K562 (cell line): ENCODE data around the gene PTPRG. TPM values are rescaled to one million over a fixed set of nuclear protein-coding genes. Genes with fewer than 3 reads are reported as not detected.

Source experiments
- ATAC-seq: fragments of 200-7000 bp; cut with Tn5 transposase; 3 replicates; pipeline ENCODE4 v1.9.1; 2020; ENCODE audit warnings: moderate library complexity
- BruUV-seq: library from RNA; stranded (reverse); fragments of 400-500 nt; replicated peaks from 2 replicates; lab custom pipeline; 2021; lab: Mats Ljungman, UMichigan
- CTCF ChIA-PET: fragments of 300-600 bp; formaldehyde crosslinking; extraction: SDS; loops from one replicate; lab custom pipeline; 2021; ENCODE audit warnings: low intra/inter-chr PET ratio; lab: Yijun Ruan, JAX
- POLR2A ChIA-PET: fragments of 300-600, 350-650 bp; sonication (Branson Sonifier 250); formaldehyde crosslinking; extraction: SDS; loops from one replicate; lab custom pipeline; 2021; ENCODE audit warnings: antibody characterized with exemption, inconsistent platforms; lab: Yijun Ruan, JAX
- DNase-seq, 4 experiments: peaks; one replicate each; pipeline versions ENCODE4 v3.0.0 to v3.0.0-alpha.2; 2011 to 2018; ENCODE audit warnings: low spot score in 3 of 4, mixed read lengths in 3 of 4; ENCODE audit errors: extremely low read depth in 1 of 4
- FAIRE-seq: peaks from 2 replicates; lab custom pipeline; 2011; peaks lifted over from hg19 to GRCh38; lab: Jason Lieb, UNC
- H2AFZ ChIP-seq: 2 replicates; pipeline ENCODE4 v1.6.0; 2011; ENCODE audit warnings: low read depth, low read length, control low read depth, inconsistent platforms
- H3K27ac ChIP-seq: fragments of 200-600 bp; 3 replicates; pipeline ENCODE4 v1.8.0; 2011; ENCODE audit warnings: low read depth, mild to moderate bottlenecking, control low read depth, inconsistent platforms, low read length, moderate library complexity, mixed read lengths; ENCODE audit errors: extremely low read depth
- H3K27me3 ChIP-seq, 2 experiments: fragments of 300-600 bp in 1 of 2; 2 replicates in 1 of 2; 3 replicates in 1 of 2; pipeline versions ENCODE4 v1.6.0 to v1.8.0; 2011; ENCODE audit warnings: inconsistent platforms in 2 of 2, low read length in 2 of 2, mild to moderate bottlenecking in 1 of 2, mixed read lengths in 1 of 2, moderate library complexity in 1 of 2; ENCODE audit not compliant: control insufficient read depth in 2 of 2, insufficient read depth in 2 of 2
- H3K36me3 ChIP-seq: fragments of 300-600 bp; 3 replicates; pipeline ENCODE4 v1.8.0; 2011; ENCODE audit warnings: mild to moderate bottlenecking, low read length, inconsistent platforms; ENCODE audit not compliant: control insufficient read depth, insufficient read depth
- H3K4me1 ChIP-seq, 2 experiments: fragments of 200-600 bp in 1 of 2; replicated peaks in 1 of 2; 2 replicates in 1 of 2; 3 replicates in 1 of 2; pipeline versions ENCODE4 v1.5.1 to v1.8.0; 2011; ENCODE audit warnings: inconsistent platforms in 2 of 2, low read length in 2 of 2, mild to moderate bottlenecking in 1 of 2, mixed read lengths in 1 of 2, moderate library complexity in 1 of 2; ENCODE audit not compliant: control insufficient read depth in 2 of 2, insufficient read depth in 2 of 2
- H3K4me2 ChIP-seq: 2 replicates; pipeline ENCODE4 v1.6.1; 2011; ENCODE audit warnings: low read length, control low read depth, inconsistent platforms, mixed read lengths; ENCODE audit not compliant: insufficient read depth
- H3K4me3 ChIP-seq: fragments of 200-600 bp; sonication (generic), shearing (Covaris generic); 2 replicates; pipeline ENCODE4 v1.5.1; 2016; ENCODE audit warnings: control low read depth, inconsistent platforms
- H3K79me2 ChIP-seq: fragments of 200-600 bp; 3 replicates; pipeline ENCODE4 v1.8.0; 2011; ENCODE audit warnings: low read length, inconsistent platforms; ENCODE audit not compliant: control insufficient read depth, insufficient read depth
- H3K9ac ChIP-seq, 2 experiments: 2 replicates each; pipeline versions ENCODE4 v1.6.0 to v1.6.1; 2011; ENCODE audit warnings: low read depth in 2 of 2, low read length in 2 of 2, control low read depth in 1 of 2, inconsistent platforms in 1 of 2, mild to moderate bottlenecking in 1 of 2, mixed read lengths in 1 of 2; ENCODE audit not compliant: insufficient read depth in 1 of 2
- H3K9me1 ChIP-seq: one replicate; pipeline ENCODE4 v1.6.0; 2011; ENCODE audit warnings: inconsistent platforms, mild to moderate bottlenecking, low read length, moderate library complexity; ENCODE audit not compliant: control insufficient read depth, insufficient read depth
- H3K9me3 ChIP-seq: replicated peaks from 2 replicates; pipeline ENCODE4 v1.5.1; 2011; ENCODE audit warnings: low read depth, low read length, inconsistent platforms; ENCODE audit not compliant: control insufficient read depth, insufficient read depth
- H4K20me1 ChIP-seq: replicated peaks from 2 replicates; pipeline ENCODE4 v1.6.1; 2011; ENCODE audit warnings: low read length, inconsistent platforms, mixed read lengths; ENCODE audit not compliant: control insufficient read depth, insufficient read depth
- ARHGAP35 ChIP-seq: fragments of 450-650 bp; IDR thresholded peaks from 2 replicates; pipeline ENCODE4 v1.6.1; 2018; ENCODE audit not compliant: partially characterized antibody
- FOXM1 ChIP-seq, 2 experiments: fragments of 450-650 bp in 1 of 2; sonication (generic) in 1 of 2; formaldehyde crosslinking in 1 of 2; IDR thresholded peaks; 2 replicates each; pipeline versions ENCODE4 v1.6.1 to v1.9.0; 2017 to 2022; ENCODE audit warnings: low read depth in 2 of 2, mild to moderate bottlenecking in 2 of 2, missing genetic modification reagents in 1 of 2, moderate library complexity in 1 of 2
- GATA2 ChIP-seq: sonication (generic); formaldehyde crosslinking; IDR thresholded peaks from 2 replicates; pipeline ENCODE4 v1.4.0; 2020; ENCODE audit warnings: mild to moderate bottlenecking, missing genetic modification reagents
- JUND ChIP-seq, 2 experiments: IDR thresholded peaks; 2 replicates in 1 of 2; 3 replicates in 1 of 2; pipeline ENCODE4 v1.6.1; 2011; ENCODE audit warnings: borderline replicate concordance in 2 of 2, low read depth in 2 of 2, low read length in 2 of 2, improper control_type of control experiment in 1 of 2, missing biosample characterization in 1 of 2, missing genetic modification characterization in 1 of 2, missing genetic modification reagents in 1 of 2
- KLF10 ChIP-seq: fragments of 250-450 bp; sonication (Bioruptor Pico); IDR thresholded peaks from 2 replicates; pipeline ENCODE4 v1.6.1; 2021; ENCODE audit warnings: matching md5 sums
- OTX1 ChIP-seq: fragments of 450-650 bp; formaldehyde crosslinking; IDR thresholded peaks from 2 replicates; pipeline ENCODE4 v1.4.0; 2022; ENCODE audit warnings: mild to moderate bottlenecking
- RFX7 ChIP-seq: fragments of 250-450 bp; sonication (Bioruptor Pico); IDR thresholded peaks from 2 replicates; pipeline ENCODE4 v1.5.1; 2021; ENCODE audit warnings: mild to moderate bottlenecking
- SAFB ChIP-seq: fragments of 200-400 bp; formaldehyde crosslinking; IDR thresholded peaks from 2 replicates; pipeline ENCODE4 v1.6.1; 2017; ENCODE audit warnings: low read depth, low read length, borderline replicate concordance
- SRSF9 ChIP-seq: fragments of 200-400 bp; formaldehyde crosslinking; IDR thresholded peaks from 2 replicates; pipeline ENCODE4 v1.6.1; 2017; ENCODE audit warnings: low read depth, low read length, borderline replicate concordance
- THRAP3 ChIP-seq: fragments of 450-650 bp; IDR thresholded peaks from 2 replicates; pipeline ENCODE4 v1.6.1; 2016; ENCODE audit warnings: mild to moderate bottlenecking, inconsistent platforms, borderline replicate concordance
- ZNF174 ChIP-seq: fragments of 250-450 bp; sonication (Bioruptor Pico); IDR thresholded peaks from 2 replicates; pipeline ENCODE4 v1.4.0; 2020; ENCODE audit warnings: mild to moderate bottlenecking
- ZNF644 ChIP-seq: fragments of 200-800 bp; sonication (Bioruptor generic); IDR thresholded peaks from 2 replicates; pipeline ENCODE4 v1.6.1; 2016; ENCODE audit warnings: low read depth, missing genetic modification characterization, missing compliant biosample characterization
- WGBS: fragments of 100-300 bp; shearing (Covaris generic); methylation state at CpG from one replicate; pipeline ENCODE4 v1.1.6; 2016; ENCODE audit warnings: low coverage, mixed read lengths; ENCODE audit not compliant: insufficient coverage; ENCODE audit errors: missing lambda C conversion rate; 5-methylcytosine and 5-hydroxymethylcytosine counted together
- in situ Hi-C: fragments of 300-500 bp; cut with MboI; formaldehyde crosslinking; loops from 4 replicates; pipeline ENCODE4 v1.15.0; 2018; ENCODE audit warnings: inconsistent platforms, mixed read lengths
- intact Hi-C: fragments of 100-400 bp; cut with micrococcal nuclease; formaldehyde crosslinking; loops from 2 replicates; pipeline ENCODE4 v1.14.2; 2022
- polyA plus RNA-seq, 8 experiments: library from polyadenylated mRNA; depleted of rRNA in 4 of 8; stranded (reverse) in 5 of 8; unstranded in 3 of 8; fragments of >200 nt; fragmentation: Nextera tagmentation in 2 of 8; fragmentation: Illumina TruSeq in 1 of 8; extraction: Ambion mirVana in 2 of 8; extraction: Trizol in 1 of 8; gene quantifications; 2 replicates each; pipeline versions ENCODE4 v1.2.1 to v1.2.3, GENCODE V29; 2011 to 2014; ENCODE audit warnings: inconsistent platforms in 1 of 8, missing spikeins in 1 of 8
- total RNA-seq, 7 experiments: library from RNA; depleted of rRNA in 6 of 7; stranded (reverse); fragments of >200 nt in 6 of 7; fragmentation: Illumina TruSeq in 2 of 7; extraction: Trizol in 2 of 7; gene quantifications; 2 replicates each; pipeline versions ENCODE4 v1.2.1 to v1.2.3, GENCODE V29; 2011 to 2021; ENCODE audit warnings: low replicate concordance in 1 of 7
- TF ChIP-seq, protein P1 (sequence below): fragments of 450-650 bp; formaldehyde crosslinking; IDR thresholded peaks from 2 replicates; pipeline ENCODE4 v1.4.0; 2022; ENCODE audit warnings: mild to moderate bottlenecking, moderate library complexity

The PTPRG gene
- total and polyA plus RNA-seq, 9 of the 15 experiments (the other 6 are each of a cell fraction or from before 2014, with no cell fraction given) = 0.16 TPM; not detected in 8

- Histone ChIP-seq H3K27me3 (0 out of 5 replicates have a peak, but pooled peaks cover 0 to 5% of the 10 kb centered on the region in 2 experiments), H3K4me2 (no peak overlapping the region), H3K9me1 (no peaks in the 10 kb centered on the region), H3K27ac (no peak overlapping the region), H3K9ac (no peak overlapping the region), H3K79me2 (no peaks in the 10 kb centered on the region), H3K36me3 (no peaks in the 10 kb centered on the region), H4K20me1 (no peaks in the 10 kb centered on the region), H3K4me1 (0 out of 5 replicates have a peak, but pooled peaks cover 0 to 4% of the 10 kb centered on the region in 2 experiments), H3K9me3 (no peaks in the 10 kb centered on the region), H2AFZ (no peak overlapping the region), H3K4me3 (no peak overlapping the region)
- DNase-seq (no peak), ATAC-seq (no peak), FAIRE-seq (no peak)
- CTCF ChIA-PET = no interaction called here
- intact Hi-C loops (no loop called here), in situ Hi-C loops (no loop called here)
- WGBS = 37% methylated on average over 29 of the region's 64 CpGs
- no TSS peak for BruUV-seq
- no peak for TF ChIP-seq OTX1 (CRISPR knock-in tag)
- POLR2A ChIA-PET = no interaction called here
These were observed 626 bp upstream of the PTPRG start for GRCh38 chr3:61560517-61561373.

- BruUV-seq = no TSS peak
- Histone ChIP-seq H3K4me3 (no peak overlapping the region), H3K27me3 (0 out of 5 replicates have a peak, but pooled peaks cover 0 to 5% of the 10 kb centered on the region in 2 experiments), H3K79me2 (no peaks in the 10 kb centered on the region), H3K36me3 (no peaks in the 10 kb centered on the region), H3K9ac (no peak overlapping the region), H3K9me3 (no peaks in the 10 kb centered on the region), H3K27ac (no peak overlapping the region), H3K9me1 (no peaks in the 10 kb centered on the region), H3K4me2 (no peak overlapping the region), H2AFZ (no peak overlapping the region), H3K4me1 (0 out of 5 replicates have a peak, but pooled peaks cover 0 to 4% of the 10 kb centered on the region in 2 experiments), H4K20me1 (no peaks in the 10 kb centered on the region)
- CTCF ChIA-PET = no interaction called here
- in situ Hi-C loops (no loop called here), intact Hi-C loops (no loop called here)
- ATAC-seq (no peak), FAIRE-seq (no peak), DNase-seq (no peak)
- WGBS = 39% methylated on average over 33 of the region's 65 CpGs
- POLR2A ChIA-PET = no interaction called here
- TF ChIP-seq JUND (IDR thresholded peaks at IDR 0.05; ENCODE audit: borderline replicate concordance, low read depth, low read length) (no peak), JUND (tag; IDR thresholded peaks at IDR 0.05; ENCODE audit: borderline replicate concordance, low read depth, low read length) (no peak), ARHGAP35 (no peak), ZNF644 (no peak), KLF10 (CRISPR knock-in tag) (no peak), GATA2 (CRISPR knock-in tag) (no peak), ZNF174 (CRISPR knock-in tag) (no peak), FOXM1 (IDR thresholded peaks at IDR 0.05; ENCODE audit: low read depth) (no peak), FOXM1 (CRISPR knock-in tag; IDR thresholded peaks at IDR 0.05; ENCODE audit: low read depth) (no peak), RFX7 (CRISPR knock-in tag) (no peak), THRAP3 (no peak), SRSF9 (no peak), SAFB (no peak)
- TF ChIP-seq, protein P1, sequence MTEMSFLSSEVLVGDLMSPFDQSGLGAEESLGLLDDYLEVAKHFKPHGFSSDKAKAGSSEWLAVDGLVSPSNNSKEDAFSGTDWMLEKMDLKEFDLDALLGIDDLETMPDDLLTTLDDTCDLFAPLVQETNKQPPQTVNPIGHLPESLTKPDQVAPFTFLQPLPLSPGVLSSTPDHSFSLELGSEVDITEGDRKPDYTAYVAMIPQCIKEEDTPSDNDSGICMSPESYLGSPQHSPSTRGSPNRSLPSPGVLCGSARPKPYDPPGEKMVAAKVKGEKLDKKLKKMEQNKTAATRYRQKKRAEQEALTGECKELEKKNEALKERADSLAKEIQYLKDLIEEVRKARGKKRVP (CRISPR knock-in tag) = no peak
These were observed 810 bp downstream of the PTPRG start for GRCh38 chr3:61562042-61562720.
